B cell (primary cell): ENCODE measurements around the gene DCDC2C. TPM values are rescaled to one million over a fixed set of nuclear protein-coding genes. Genes with fewer than 3 reads are reported as not detected.

ENCODE experiments used
- ATAC-seq: fragments of 200-7000 bp; cut with Tn5 transposase; one replicate; pipeline ENCODE4 v1.10.0; 2021; ENCODE audit warnings: low read depth, mild to moderate bottlenecking, moderate number of reproducible peaks, moderate library complexity
- CTCF ChIA-PET: fragments of 350-600 bp; sonication (Branson Sonifier 250); formaldehyde crosslinking; loops from one replicate; lab custom pipeline; 2021; ENCODE audit warnings: antibody characterized with exemption, inconsistent platforms; lab: Charles Lee
- POLR2A ChIA-PET: fragments of 350-600 bp; sonication (Branson Sonifier 250); formaldehyde crosslinking; loops from one replicate; lab custom pipeline; 2021; ENCODE audit warnings: antibody characterized with exemption; lab: Charles Lee
- DNase-seq: peaks from one replicate; pipeline ENCODE4 v3.0.0; 2013
- H2AFZ ChIP-seq: 2 replicates; pipeline ENCODE4 v1.6.1; 2012; ENCODE audit warnings: mild to moderate bottlenecking, low read depth, low read length; ENCODE audit not compliant: insufficient read depth, poor library complexity, severe bottlenecking
- H3K27ac ChIP-seq, 2 donors: 1 replicate in 1 of 2; 2 replicates in 1 of 2; pipeline ENCODE4 v1.5.1; 2012 to 2013; ENCODE audit warnings: low read length in 2 of 2, mild to moderate bottlenecking in 2 of 2, moderate library complexity in 1 of 2
- H3K27me3 ChIP-seq, 4 experiments: fragments of 200-600 bp in 1 of 4; sonication (generic) in 1 of 4; replicated peaks in 1 of 4; 1 replicate in 2 of 4; 2 replicates in 2 of 4; pipeline versions ENCODE4 v1.6.1 to v1.7.0; 2013 to 2016; ENCODE audit warnings: low read length in 3 of 4, mild to moderate bottlenecking in 2 of 4, mixed read lengths in 1 of 4, moderate library complexity in 1 of 4; ENCODE audit not compliant: insufficient read depth in 4 of 4, control insufficient read depth in 3 of 4; ENCODE audit errors: control extremely low read depth in 1 of 4
- H3K36me3 ChIP-seq, 2 experiments: replicated peaks in 1 of 2; 1 replicate in 1 of 2; 2 replicates in 1 of 2; pipeline versions ENCODE4 v1.6.1 to v1.7.1; 2013; ENCODE audit warnings: low read length in 1 of 2; ENCODE audit not compliant: insufficient read depth in 2 of 2, control insufficient read depth in 1 of 2; ENCODE audit errors: control extremely low read depth in 1 of 2, extremely low read depth in 1 of 2
- H3K4me1 ChIP-seq, 2 donors: fragments of 200-600 bp in 1 of 2; sonication (generic) in 1 of 2; 1 replicate in 1 of 2; 2 replicates in 1 of 2; pipeline versions ENCODE4 v1.5.1 to v1.6.1; 2013 to 2017; ENCODE audit warnings: low read length in 2 of 2; ENCODE audit not compliant: control insufficient read depth in 2 of 2, insufficient read depth in 2 of 2
- H3K4me2 ChIP-seq: replicated peaks from 2 replicates; pipeline ENCODE3; 2012; ENCODE audit warnings: mild to moderate bottlenecking, low read depth, low read length; ENCODE audit not compliant: poor library complexity, severe bottlenecking
- H3K4me3 ChIP-seq, 5 experiments: fragments of 200-600 bp in 1 of 5; sonication (generic) in 1 of 5; 1 replicate in 3 of 5; 2 replicates in 2 of 5; pipeline versions ENCODE4 v1.5.1 to v1.7.0; 2011 to 2016; ENCODE audit warnings: low read length in 4 of 5, mild to moderate bottlenecking in 4 of 5, low read depth in 2 of 5, control low read depth in 1 of 5, moderate library complexity in 1 of 5; ENCODE audit not compliant: insufficient read depth in 1 of 5; ENCODE audit errors: control extremely low read depth in 1 of 5, extremely low read depth in 1 of 5
- H3K79me2 ChIP-seq: fragments of 200-600 bp; sonication (generic); one replicate; pipeline ENCODE4 v1.6.0; 2016; ENCODE audit warnings: low read length; ENCODE audit not compliant: control insufficient read depth, insufficient read depth
- H3K9ac ChIP-seq: fragments of 200-600 bp; sonication (generic); 2 replicates; pipeline ENCODE4 v1.6.1; 2017; ENCODE audit warnings: mild to moderate bottlenecking, low read length, moderate library complexity
- H3K9me3 ChIP-seq, 3 donors: one replicate each; pipeline versions ENCODE4 v1.6.1 to v1.7.1; 2013; ENCODE audit warnings: low read length in 2 of 3; ENCODE audit not compliant: control insufficient read depth in 2 of 3, insufficient read depth in 1 of 3; ENCODE audit errors: control extremely low read depth in 1 of 3
- H4K20me1 ChIP-seq: 2 replicates; pipeline ENCODE4 v1.6.0; 2012; ENCODE audit warnings: mild to moderate bottlenecking, low read length; ENCODE audit not compliant: insufficient read depth, control insufficient read depth, poor library complexity, severe bottlenecking
- H3K27ac Mint-ChIP-seq: one replicate; pipeline ENCODE4 v1.8.0; 2021; ENCODE audit warnings: mixed read lengths
- H3K27me3 Mint-ChIP-seq: one replicate; pipeline ENCODE4 v1.8.0; 2021; ENCODE audit warnings: mixed read lengths
- H3K4me1 Mint-ChIP-seq: one replicate; pipeline ENCODE4 v1.8.0; 2021; ENCODE audit warnings: mixed read lengths
- H3K4me3 Mint-ChIP-seq: one replicate; pipeline ENCODE4 v1.8.0; 2021; ENCODE audit warnings: mixed read lengths
- H3K9me3 Mint-ChIP-seq: one replicate; pipeline ENCODE4 v1.8.0; 2022; ENCODE audit warnings: mixed read lengths; ENCODE audit not compliant: insufficient read depth
- EZH2 ChIP-seq: IDR thresholded peaks from 2 replicates; pipeline ENCODE4 v1.6.1; 2012; ENCODE audit warnings: borderline replicate concordance, low read depth, mild to moderate bottlenecking, moderate library complexity, low read length; ENCODE audit not compliant: insufficient read depth, poor library complexity, severe bottlenecking
- WGBS: methylation state at CpG from one replicate; pipeline ENCODE4 v1.1.5; 2013; ENCODE audit warnings: missing lambda C conversion rate; ENCODE audit not compliant: insufficient coverage; 5-methylcytosine and 5-hydroxymethylcytosine counted together
- intact Hi-C: fragments of 100-400 bp; cut with micrococcal nuclease; formaldehyde crosslinking; loops from one replicate; pipeline ENCODE4 v1.10.0; 2022
- polyA plus RNA-seq: library from polyadenylated mRNA; depleted of rRNA; stranded (reverse); fragments of >200 nt; gene quantifications from 2 replicates; pipeline ENCODE4 v1.2.3, GENCODE V29; 2012
- total RNA-seq, 2 donors: library from RNA; stranded (reverse); fragments of 120-200 nt in 1 of 2; gene quantifications; 1 replicate in 1 of 2; 2 replicates in 1 of 2; pipeline versions ENCODE4 v1.2.3 to v1.2.4, GENCODE V29; 2013 to 2022
- TF ChIP-seq, protein P1 (sequence below): fragments of 200-600 bp; IDR thresholded peaks from one replicate; pipeline ENCODE4 v1.8.0; 2022; ENCODE audit warnings: antibody characterized with exemption, mild to moderate bottlenecking

DCDC2C gene
- total and polyA plus RNA-seq, 2 donors (not counting 1 experiment from before 2014, with no cell fraction given) = not detected

DNA sequence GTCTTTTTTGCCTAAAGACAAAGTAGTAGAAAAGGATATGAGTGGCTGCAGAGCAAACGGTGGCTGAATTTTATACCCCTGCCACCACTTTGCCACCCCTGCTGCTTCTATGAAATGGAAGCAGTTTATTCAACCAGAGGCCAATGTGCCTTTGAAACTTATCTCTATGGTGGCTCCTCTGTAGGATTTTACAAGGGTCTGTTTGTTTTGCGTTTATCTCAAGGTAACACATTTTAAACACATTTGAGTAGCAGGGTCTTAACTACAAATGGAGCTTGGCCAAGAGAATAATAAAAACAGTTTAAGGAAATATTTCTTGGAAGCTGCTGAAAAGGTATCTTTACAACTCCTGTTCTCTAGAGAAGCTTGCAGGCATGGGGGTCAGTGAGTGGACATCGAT is 39.3 kb upstream of the DCDC2C start:
- no peaks in the 10 kb centered on the region for H3K9me3 ChIP-seq
- no peak overlapping the region for H3K4me3 ChIP-seq
- no CpG with 5 or more reads among the region's 3 CpGs for WGBS
- Mint-ChIP-seq H3K9me3 (peaks cover 2% of the 10 kb centered on the region), H3K4me1 (peaks cover 14% of the 10 kb centered on the region), H3K4me3 (no peak overlapping the region), H3K27ac (no peak overlapping the region), H3K27me3 (peaks cover 4% of the 10 kb centered on the region)
- H3K4me1 ChIP-seq = no peaks in the 10 kb centered on the region
- TF ChIP-seq EZH2 = no peak
- TF ChIP-seq, protein P1, sequence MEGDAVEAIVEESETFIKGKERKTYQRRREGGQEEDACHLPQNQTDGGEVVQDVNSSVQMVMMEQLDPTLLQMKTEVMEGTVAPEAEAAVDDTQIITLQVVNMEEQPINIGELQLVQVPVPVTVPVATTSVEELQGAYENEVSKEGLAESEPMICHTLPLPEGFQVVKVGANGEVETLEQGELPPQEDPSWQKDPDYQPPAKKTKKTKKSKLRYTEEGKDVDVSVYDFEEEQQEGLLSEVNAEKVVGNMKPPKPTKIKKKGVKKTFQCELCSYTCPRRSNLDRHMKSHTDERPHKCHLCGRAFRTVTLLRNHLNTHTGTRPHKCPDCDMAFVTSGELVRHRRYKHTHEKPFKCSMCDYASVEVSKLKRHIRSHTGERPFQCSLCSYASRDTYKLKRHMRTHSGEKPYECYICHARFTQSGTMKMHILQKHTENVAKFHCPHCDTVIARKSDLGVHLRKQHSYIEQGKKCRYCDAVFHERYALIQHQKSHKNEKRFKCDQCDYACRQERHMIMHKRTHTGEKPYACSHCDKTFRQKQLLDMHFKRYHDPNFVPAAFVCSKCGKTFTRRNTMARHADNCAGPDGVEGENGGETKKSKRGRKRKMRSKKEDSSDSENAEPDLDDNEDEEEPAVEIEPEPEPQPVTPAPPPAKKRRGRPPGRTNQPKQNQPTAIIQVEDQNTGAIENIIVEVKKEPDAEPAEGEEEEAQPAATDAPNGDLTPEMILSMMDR = no peak
- no peaks in the 10 kb centered on the region for H3K79me2 ChIP-seq
- ChIA-PET CTCF (no interaction called here), POLR2A (no interaction called here)
- intact Hi-C loops = no loop called here
- H3K9ac ChIP-seq = no peak overlapping the region
- H2AFZ ChIP-seq = no peak overlapping the region
- ATAC-seq (no peak), DNase-seq (no peak)
- no peak overlapping the region for H3K27ac ChIP-seq
- no peaks in the 10 kb centered on the region for H3K27me3 ChIP-seq
- H3K4me2 ChIP-seq = no peak overlapping the region
- no peaks in the 10 kb centered on the region for H4K20me1 ChIP-seq
- H3K36me3 ChIP-seq = no peaks in the 10 kb centered on the region

DNA sequence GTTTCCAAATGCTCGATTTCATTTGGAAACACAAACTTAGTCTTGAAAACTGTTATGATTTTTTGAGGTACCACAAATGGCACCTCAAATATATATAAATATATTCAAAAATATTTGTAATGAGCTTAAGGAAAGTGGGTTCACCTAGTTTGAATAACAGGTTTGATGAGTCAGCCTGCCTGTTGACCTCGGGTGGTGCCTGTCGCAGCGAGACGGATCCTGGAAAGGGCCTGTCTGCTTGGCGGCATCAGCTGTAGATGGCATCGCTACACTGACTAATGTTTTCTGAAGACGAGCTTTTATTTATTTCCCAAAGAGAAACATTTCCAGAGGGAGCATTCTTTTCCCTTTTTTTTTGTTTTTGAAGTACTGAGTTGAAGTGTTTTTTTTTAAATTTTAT is 38.5 kb upstream of the DCDC2C start:
- no peak overlapping the region for H3K4me2 ChIP-seq
- no peaks in the 10 kb centered on the region for H3K27me3 ChIP-seq
- ChIA-PET CTCF (interaction anchor here (1.0 kb wide), 1 partner anchor 12 kb away, joined by 3 read pairs; no protein-coding TSS in a partner anchor), POLR2A (no interaction called here)
- H3K4me1 ChIP-seq = no peaks in the 10 kb centered on the region
- no peak for TF ChIP-seq EZH2
- TF ChIP-seq, protein P1 = no peak
- no peak overlapping the region for H3K4me3 ChIP-seq
- Mint-ChIP-seq H3K4me1 (peaks cover 14% of the 10 kb centered on the region), H3K4me3 (no peak overlapping the region), H3K27me3 (peaks cover 8% of the 10 kb centered on the region), H3K27ac (no peak overlapping the region), H3K9me3 (peaks cover 2% of the 10 kb centered on the region)
- DNase-seq (no peak), ATAC-seq (no peak)
- H4K20me1 ChIP-seq = no peaks in the 10 kb centered on the region
- no peak overlapping the region for H2AFZ ChIP-seq
- no peaks in the 10 kb centered on the region for H3K79me2 ChIP-seq
- no peaks in the 10 kb centered on the region for H3K36me3 ChIP-seq
- intact Hi-C loops = no loop called here
- no peak overlapping the region for H3K9ac ChIP-seq
- 91% methylated on average over 7 of the region's 8 CpGs for WGBS
- no peaks in the 10 kb centered on the region for H3K9me3 ChIP-seq
- H3K27ac ChIP-seq = no peak overlapping the region
